ENCODE data around the gene RAB44.
A peak's percentile ranks its signal among the peaks of the same experiment; 100 is the strongest.

Gene RAB44

GRCh38 chr6:36752886-36753506, 55.4 kb downstream of the RAB44 start:
- no peak for DNase-seq (ENCODE audit: low read depth)

GRCh38 chr6:36753671-36754405, 56.2 kb downstream of the RAB44 start:
- DNase-seq (ENCODE audit: low read depth): no peak

- no peak for DNase-seq (ENCODE audit: low read depth)
Measured at GRCh38 chr6:36754582-36755434, 57.2 kb downstream of the RAB44 start.

- DNase-seq (ENCODE audit: low read depth): peak; percentile 42
Measured at GRCh38 chr6:36755435-36756348, 58.1 kb downstream of the RAB44 start.

GRCh38 chr6:36756786-36757185, 59.2 kb downstream of the RAB44 start:
- no peak for DNase-seq (ENCODE audit: low read depth)

- no peak for DNase-seq (ENCODE audit: low read depth)
Measured at GRCh38 chr6:36757206-36757605, 59.6 kb downstream of the RAB44 start.

- DNase-seq (ENCODE audit: low read depth): no peak
Measured at GRCh38 chr6:36757943-36758508, 60.4 kb downstream of the RAB44 start.

- no peak for DNase-seq (ENCODE audit: low read depth)
Measured at GRCh38 chr6:36758516-36759147, 61.0 kb downstream of the RAB44 start.

GRCh38 chr6:36759148-36759759, 61.6 kb downstream of the RAB44 start:
- peak; percentile 74 for DNase-seq (ENCODE audit: low read depth)

GRCh38 chr6:36760685-36761435, 63.2 kb downstream of the RAB44 start:
- DNase-seq (ENCODE audit: low read depth): no peak

- DNase-seq (ENCODE audit: low read depth): no peak
Measured at GRCh38 chr6:36762123-36762522, 64.5 kb downstream of the RAB44 start.

- no peak for DNase-seq (ENCODE audit: low read depth)
Measured at GRCh38 chr6:36765190-36765589, 67.6 kb downstream of the RAB44 start.

- DNase-seq (ENCODE audit: low read depth): peak; percentile 74
Measured at GRCh38 chr6:36765594-36766398, 68.2 kb downstream of the RAB44 start.

GRCh38 chr6:36766399-36766945, 68.8 kb downstream of the RAB44 start:
- no peak for DNase-seq (ENCODE audit: low read depth)

GRCh38 chr6:36769183-36769675, 71.6 kb downstream of the RAB44 start:
- DNase-seq (ENCODE audit: low read depth): no peak

GRCh38 chr6:36769676-36770499, 72.3 kb downstream of the RAB44 start:
- DNase-seq (ENCODE audit: low read depth): no peak

GRCh38 chr6:36771145-36771544, 73.5 kb downstream of the RAB44 start:
- DNase-seq (ENCODE audit: low read depth): no peak

All from activated T-cell treated with anti-CD3 and anti-CD28 coated beads for 1 hour (primary cell).